CD4-positive, alpha-beta T cell treated with Interleukin-6 at 100 ng/mL for 8 hours (primary cell): ENCODE data around the gene S100A11.

ENCODE experiments used
- DNase-seq: peaks from one replicate; pipeline ENCODE4 v3.0.0-alpha.2; 2020; ENCODE audit warnings: mixed read lengths, low spot score

S100A11 gene

GRCh38 chr1:151984313-151984956, 52.4 kb downstream of the S100A11 start:
- peak; percentile 12 for DNase-seq
